ENCODE measurements around the gene DTWD1. TPM values are rescaled to one million over a fixed set of nuclear protein-coding genes. Genes with fewer than 3 reads are reported as not detected.
"Not testable (repeated sequence)": the region's sequence is repeated elsewhere in the genome, so short reads cannot be mapped to it uniquely, and the experiment has no call there.

DTWD1 gene
- polyA plus RNA-seq, 4 donors: 5.8 to 18.8 (median 11.0) TPM

GRCh38 chr15:49650676-49651075, 29.8 kb downstream of the DTWD1 start:
- Histone ChIP-seq H3K9me3 (ENCODE audit: control insufficient read depth in 2 of 2, insufficient read depth in 1 of 2, low read depth in 1 of 2, low read length in 1 of 2) (peaks cover 1 to 11% of the 10 kb centered on the region in 2 donors), H3K27ac (ENCODE audit: low read depth in 1 of 3, low read length in 2 of 3) (no peak overlapping the region), H3K4me1 (ENCODE audit: control insufficient read depth in 3 of 3, insufficient read depth in 2 of 3, low read depth in 1 of 3, low read length in 2 of 3) (no peaks in the 10 kb centered on the region), H3K4me3 (ENCODE audit: low read depth in 1 of 3, low read length in 3 of 3) (no peak overlapping the region), H3K36me3 (ENCODE audit: control insufficient read depth in 3 of 3, insufficient read depth in 2 of 3, low read depth in 1 of 3, low read length in 3 of 3) (peaks cover 0 to 4% (median 0%) of the 10 kb centered on the region in 3 donors), H3K27me3 (ENCODE audit: control insufficient read depth in 3 of 3, insufficient read depth in 3 of 3, low read length in 3 of 3) (no peaks in the 10 kb centered on the region)
- DNase-seq: no peak
- 68 to 76% (median 71%) methylated on average over 2 of the region's 2 CpGs for WGBS, 3 donors
- FAIRE-seq: no peak

- Histone ChIP-seq H3K4me1 (ENCODE audit: control insufficient read depth in 3 of 3, insufficient read depth in 2 of 3, low read depth in 1 of 3, low read length in 2 of 3) (no peaks in the 10 kb centered on the region), H3K27ac (ENCODE audit: low read depth in 1 of 3, low read length in 2 of 3) (no peak overlapping the region), H3K4me3 (ENCODE audit: low read depth in 1 of 3, low read length in 3 of 3) (no peak overlapping the region), H3K36me3 (ENCODE audit: control insufficient read depth in 3 of 3, insufficient read depth in 2 of 3, low read depth in 1 of 3, low read length in 3 of 3) (no peaks in the 10 kb centered on the region), H3K9me3 (ENCODE audit: control insufficient read depth in 2 of 2, insufficient read depth in 1 of 2, low read depth in 1 of 2, low read length in 1 of 2) (peaks cover 1 to 11% of the 10 kb centered on the region in 2 donors), H3K27me3 (ENCODE audit: control insufficient read depth in 3 of 3, insufficient read depth in 3 of 3, low read length in 3 of 3) (no peaks in the 10 kb centered on the region)
- FAIRE-seq (no peak), DNase-seq (no peak)
- 47 to 82% (median 80%) methylated on average over 1 of the region's 1 CpG for WGBS, 3 donors
Observed at GRCh38 chr15:49652922-49653321, 32.1 kb downstream of the DTWD1 start.

- DNase-seq (no peak), FAIRE-seq (no peak)
- Histone ChIP-seq H3K9me3 (ENCODE audit: control insufficient read depth in 2 of 2, insufficient read depth in 1 of 2, low read depth in 1 of 2, low read length in 1 of 2) (peaks cover 1 to 11% of the 10 kb centered on the region in 2 donors), H3K27me3 (ENCODE audit: control insufficient read depth in 3 of 3, insufficient read depth in 3 of 3, low read length in 3 of 3) (no peaks in the 10 kb centered on the region), H3K36me3 (ENCODE audit: control insufficient read depth in 3 of 3, insufficient read depth in 2 of 3, low read depth in 1 of 3, low read length in 3 of 3) (no peaks in the 10 kb centered on the region), H3K4me3 (ENCODE audit: low read depth in 1 of 3, low read length in 3 of 3) (no peak overlapping the region), H3K4me1 (ENCODE audit: control insufficient read depth in 3 of 3, insufficient read depth in 2 of 3, low read depth in 1 of 3, low read length in 2 of 3) (no peaks in the 10 kb centered on the region), H3K27ac (ENCODE audit: low read depth in 1 of 3, low read length in 2 of 3) (no peak overlapping the region)
- WGBS, 3 donors: 89 to 96% (median 91%) methylated on average over 1 of the region's 1 CpG
Observed at GRCh38 chr15:49656734-49657133, 35.9 kb downstream of the DTWD1 start.

- DNase-seq (no peak), FAIRE-seq (no peak)
- no peaks in the 10 kb centered on the region for H3K36me3 ChIP-seq (ENCODE audit: control insufficient read depth in 3 of 3, insufficient read depth in 2 of 3, low read depth in 1 of 3, low read length in 3 of 3)
- no peaks in the 10 kb centered on the region for H3K9me3 ChIP-seq (ENCODE audit: control insufficient read depth in 2 of 2, insufficient read depth in 1 of 2, low read depth in 1 of 2, low read length in 1 of 2)
- no peaks in the 10 kb centered on the region for H3K4me1 ChIP-seq (ENCODE audit: control insufficient read depth in 3 of 3, insufficient read depth in 2 of 3, low read depth in 1 of 3, low read length in 2 of 3)
- 59 to 81% (median 73%) methylated on average over 1 of the region's 1 CpG for WGBS, 3 donors
- no peaks in the 10 kb centered on the region for H3K27me3 ChIP-seq (ENCODE audit: control insufficient read depth in 3 of 3, insufficient read depth in 3 of 3, low read length in 3 of 3)
- no peak overlapping the region for H3K4me3 ChIP-seq (ENCODE audit: low read depth in 1 of 3, low read length in 3 of 3)
- H3K27ac ChIP-seq (ENCODE audit: low read depth in 1 of 3, low read length in 2 of 3): no peak overlapping the region
Observed at GRCh38 chr15:49664716-49665115, 43.9 kb downstream of the DTWD1 start.

- not testable (repeated sequence) for H3K27ac ChIP-seq (ENCODE audit: low read depth in 1 of 3, low read length in 2 of 3); FAIRE-seq; H3K4me1 ChIP-seq (ENCODE audit: control insufficient read depth in 3 of 3, insufficient read depth in 2 of 3, low read depth in 1 of 3, low read length in 2 of 3); H3K36me3 ChIP-seq (ENCODE audit: control insufficient read depth in 3 of 3, insufficient read depth in 2 of 3, low read depth in 1 of 3, low read length in 3 of 3); H3K9me3 ChIP-seq (ENCODE audit: control insufficient read depth in 2 of 2, insufficient read depth in 1 of 2, low read depth in 1 of 2, low read length in 1 of 2); H3K27me3 ChIP-seq (ENCODE audit: control insufficient read depth in 3 of 3, insufficient read depth in 3 of 3, low read length in 3 of 3); DNase-seq; H3K4me3 ChIP-seq (ENCODE audit: low read depth in 1 of 3, low read length in 3 of 3)
- 82 to 85% (median 83%) methylated on average over 3 of the region's 3 CpGs for WGBS, 3 donors
Observed at GRCh38 chr15:49666486-49666885, 45.6 kb downstream of the DTWD1 start.

- Histone ChIP-seq H3K27me3 (ENCODE audit: control insufficient read depth in 3 of 3, insufficient read depth in 3 of 3, low read length in 3 of 3) (no peaks in the 10 kb centered on the region), H3K9me3 (ENCODE audit: control insufficient read depth in 2 of 2, insufficient read depth in 1 of 2, low read depth in 1 of 2, low read length in 1 of 2) (no peaks in the 10 kb centered on the region), H3K36me3 (ENCODE audit: control insufficient read depth in 3 of 3, insufficient read depth in 2 of 3, low read depth in 1 of 3, low read length in 3 of 3) (no peaks in the 10 kb centered on the region), H3K27ac (ENCODE audit: low read depth in 1 of 3, low read length in 2 of 3) (no peak overlapping the region), H3K4me1 (ENCODE audit: control insufficient read depth in 3 of 3, insufficient read depth in 2 of 3, low read depth in 1 of 3, low read length in 2 of 3) (no peaks in the 10 kb centered on the region), H3K4me3 (ENCODE audit: low read depth in 1 of 3, low read length in 3 of 3) (no peak overlapping the region)
- WGBS, 3 donors: 80 to 88% (median 82%) methylated on average over 1 of the region's 1 CpG
- no peak for FAIRE-seq
- DNase-seq: no peak
Observed at GRCh38 chr15:49669288-49669687, 48.4 kb downstream of the DTWD1 start.

- Histone ChIP-seq H3K4me3 (ENCODE audit: low read depth in 1 of 3, low read length in 3 of 3) (no peak overlapping the region), H3K9me3 (ENCODE audit: control insufficient read depth in 2 of 2, insufficient read depth in 1 of 2, low read depth in 1 of 2, low read length in 1 of 2) (no peaks in the 10 kb centered on the region), H3K36me3 (ENCODE audit: control insufficient read depth in 3 of 3, insufficient read depth in 2 of 3, low read depth in 1 of 3, low read length in 3 of 3) (no peaks in the 10 kb centered on the region), H3K27ac (ENCODE audit: low read depth in 1 of 3, low read length in 2 of 3) (no peak overlapping the region), H3K4me1 (ENCODE audit: control insufficient read depth in 3 of 3, insufficient read depth in 2 of 3, low read depth in 1 of 3, low read length in 2 of 3) (no peaks in the 10 kb centered on the region), H3K27me3 (ENCODE audit: control insufficient read depth in 3 of 3, insufficient read depth in 3 of 3, low read length in 3 of 3) (no peaks in the 10 kb centered on the region)
- DNase-seq (no peak), FAIRE-seq (no peak)
- 88 to 97% (median 97%) methylated on average over 1 of the region's 1 CpG for WGBS, 3 donors
Observed at GRCh38 chr15:49673861-49674260, 53.0 kb downstream of the DTWD1 start.

GRCh38 chr15:49674370-49674769, 53.5 kb downstream of the DTWD1 start:
- 63 to 84% (median 77%) methylated on average over 1 of the region's 1 CpG for WGBS, 3 donors
- Histone ChIP-seq H3K9me3 (ENCODE audit: control insufficient read depth in 2 of 2, insufficient read depth in 1 of 2, low read depth in 1 of 2, low read length in 1 of 2) (no peaks in the 10 kb centered on the region), H3K36me3 (ENCODE audit: control insufficient read depth in 3 of 3, insufficient read depth in 2 of 3, low read depth in 1 of 3, low read length in 3 of 3) (no peaks in the 10 kb centered on the region), H3K27ac (ENCODE audit: low read depth in 1 of 3, low read length in 2 of 3) (no peak overlapping the region), H3K4me3 (ENCODE audit: low read depth in 1 of 3, low read length in 3 of 3) (no peak overlapping the region), H3K27me3 (ENCODE audit: control insufficient read depth in 3 of 3, insufficient read depth in 3 of 3, low read length in 3 of 3) (no peaks in the 10 kb centered on the region), H3K4me1 (ENCODE audit: control insufficient read depth in 3 of 3, insufficient read depth in 2 of 3, low read depth in 1 of 3, low read length in 2 of 3) (no peaks in the 10 kb centered on the region)
- no peak for DNase-seq
- no peak for FAIRE-seq

GRCh38 chr15:49675041-49675440, 54.2 kb downstream of the DTWD1 start:
- Histone ChIP-seq H3K9me3 (ENCODE audit: control insufficient read depth in 2 of 2, insufficient read depth in 1 of 2, low read depth in 1 of 2, low read length in 1 of 2) (no peaks in the 10 kb centered on the region), H3K27me3 (ENCODE audit: control insufficient read depth in 3 of 3, insufficient read depth in 3 of 3, low read length in 3 of 3) (no peaks in the 10 kb centered on the region), H3K27ac (ENCODE audit: low read depth in 1 of 3, low read length in 2 of 3) (no peak overlapping the region), H3K36me3 (ENCODE audit: control insufficient read depth in 3 of 3, insufficient read depth in 2 of 3, low read depth in 1 of 3, low read length in 3 of 3) (no peaks in the 10 kb centered on the region), H3K4me3 (ENCODE audit: low read depth in 1 of 3, low read length in 3 of 3) (no peak overlapping the region), H3K4me1 (ENCODE audit: control insufficient read depth in 3 of 3, insufficient read depth in 2 of 3, low read depth in 1 of 3, low read length in 2 of 3) (no peaks in the 10 kb centered on the region)
- FAIRE-seq (no peak), DNase-seq (no peak)
